PC-9 (cell line): ENCODE data around the gene MAP6D1.

Experiments
- CTCF ChIP-seq: fragments of 200-600 bp; sonication (generic); conservative IDR thresholded peaks from 2 replicates; pipeline ENCODE4 v1.6.1; 2017; ENCODE audit warnings: mixed run types, antibody characterized with exemption, mild to moderate bottlenecking, moderate library complexity
- EZH2 ChIP-seq: fragments of 200-600 bp; sonication (generic); IDR thresholded peaks from 2 replicates; pipeline ENCODE4 v1.8.0; 2017; ENCODE audit warnings: antibody characterized with exemption, low read depth

- TF ChIP-seq CTCF = no peak; the same call in 1 of the 2 replicates
- TF ChIP-seq EZH2 = no peak
Observed at GRCh38 chr3:183825456-183826161, at the start of gene MAP6D1.
